NAMALWA (cell line): ENCODE results near the gene NEK2.
"Not testable (repeated sequence)": the region's sequence is repeated elsewhere in the genome, so short reads cannot be mapped to it uniquely, and the experiment has no call there.

Source experiments
- DNase-seq: peaks from one replicate; pipeline ENCODE4 v3.0.0-alpha.2; 2015; ENCODE audit warnings: low spot score

Gene NEK2

GRCh38 chr1:211650904-211651303 is 24.5 kb downstream of the NEK2 start:
- no peak for DNase-seq

- peak; percentile 60 for DNase-seq
Measured at GRCh38 chr1:211648980-211649934, 26.2 kb downstream of the NEK2 start.

- DNase-seq = no peak
Measured at GRCh38 chr1:211648336-211648735, 27.1 kb downstream of the NEK2 start.

GRCh38 chr1:211647711-211648121 is 27.7 kb downstream of the NEK2 start:
- no peak for DNase-seq

GRCh38 chr1:211646566-211646965 is 28.9 kb downstream of the NEK2 start:
- DNase-seq = no peak

GRCh38 chr1:211645601-211646000 is 29.8 kb downstream of the NEK2 start:
- not testable (repeated sequence) for DNase-seq

GRCh38 chr1:211644653-211645052 is 30.8 kb downstream of the NEK2 start:
- no peak for DNase-seq

- DNase-seq = peak; percentile 24
Measured at GRCh38 chr1:211643324-211644212, 31.9 kb downstream of the NEK2 start.

- no peak for DNase-seq
Measured at GRCh38 chr1:211642870-211643269, 32.6 kb downstream of the NEK2 start.

- no peak for DNase-seq
Measured at GRCh38 chr1:211641942-211642341, 33.5 kb downstream of the NEK2 start.

GRCh38 chr1:211641044-211641800 is 34.2 kb downstream of the NEK2 start:
- no peak for DNase-seq

- no peak for DNase-seq
Measured at GRCh38 chr1:211640301-211640630, 35.2 kb downstream of the NEK2 start.

GRCh38 chr1:211639475-211640300 is 35.7 kb downstream of the NEK2 start:
- DNase-seq = no peak

GRCh38 chr1:211638689-211639101 is 36.7 kb downstream of the NEK2 start:
- no peak for DNase-seq

- DNase-seq = no peak
Measured at GRCh38 chr1:211638246-211638645, 37.2 kb downstream of the NEK2 start.

GRCh38 chr1:211637066-211637465 is 38.4 kb downstream of the NEK2 start:
- DNase-seq = no peak

- not testable (repeated sequence) for DNase-seq
Measured at GRCh38 chr1:211636575-211637029, 38.8 kb downstream of the NEK2 start.

GRCh38 chr1:211635597-211636205 is 39.7 kb downstream of the NEK2 start:
- DNase-seq = no peak

GRCh38 chr1:211634931-211635330 is 40.5 kb downstream of the NEK2 start:
- DNase-seq = no peak

- DNase-seq = no peak
Measured at GRCh38 chr1:211634461-211634860, 41.0 kb downstream of the NEK2 start.

GRCh38 chr1:211633524-211633846 is 41.9 kb downstream of the NEK2 start:
- no peak for DNase-seq
